HG02798 (cell line): ENCODE data around the gene DLG1.
A peak's percentile ranks its signal among the peaks of the same experiment; 100 is the strongest.

Experiments
- ATAC-seq: cut with Tn5 transposase; IDR thresholded peaks from one replicate; pipeline ENCODE4 v1.9.1; 2021; ENCODE audit warnings: mild to moderate bottlenecking; ENCODE audit not compliant: unreplicated experiment, poor library complexity

The DLG1 gene

GRCh38 chr3:197007296-197007940 is 291.0 kb downstream of the DLG1 start:
- ATAC-seq: no peak

GRCh38 chr3:197006860-197007259 is 291.6 kb downstream of the DLG1 start:
- no peak for ATAC-seq

- no peak for ATAC-seq
Observed at GRCh38 chr3:197006446-197006845, 292.0 kb downstream of the DLG1 start.

- ATAC-seq: no peak
Observed at GRCh38 chr3:197003461-197004385, 294.7 kb downstream of the DLG1 start.

GRCh38 chr3:197002701-197003454 is 295.5 kb downstream of the DLG1 start:
- ATAC-seq: peak; percentile 78

- no peak for ATAC-seq
Observed at GRCh38 chr3:197001972-197002700, 296.3 kb downstream of the DLG1 start.

- no peak for ATAC-seq
Observed at GRCh38 chr3:197001106-197001971, 297.1 kb downstream of the DLG1 start.

GRCh38 chr3:197000211-197000610 is 298.2 kb downstream of the DLG1 start:
- ATAC-seq: no peak

- no peak for ATAC-seq
Observed at GRCh38 chr3:196998966-196999760, 299.2 kb downstream of the DLG1 start.

- ATAC-seq: no peak
Observed at GRCh38 chr3:196997311-196997710, 301.1 kb downstream of the DLG1 start.

- no peak for ATAC-seq
Observed at GRCh38 chr3:196996454-196997265, 301.8 kb downstream of the DLG1 start.

GRCh38 chr3:196995646-196996355 is 302.6 kb downstream of the DLG1 start:
- no peak for ATAC-seq

- no peak for ATAC-seq
Observed at GRCh38 chr3:196995027-196995426, 303.4 kb downstream of the DLG1 start.

GRCh38 chr3:196994056-196994455 is 304.4 kb downstream of the DLG1 start:
- no peak for ATAC-seq
